ENCODE measurements around the gene GDAP2.

DNA sequence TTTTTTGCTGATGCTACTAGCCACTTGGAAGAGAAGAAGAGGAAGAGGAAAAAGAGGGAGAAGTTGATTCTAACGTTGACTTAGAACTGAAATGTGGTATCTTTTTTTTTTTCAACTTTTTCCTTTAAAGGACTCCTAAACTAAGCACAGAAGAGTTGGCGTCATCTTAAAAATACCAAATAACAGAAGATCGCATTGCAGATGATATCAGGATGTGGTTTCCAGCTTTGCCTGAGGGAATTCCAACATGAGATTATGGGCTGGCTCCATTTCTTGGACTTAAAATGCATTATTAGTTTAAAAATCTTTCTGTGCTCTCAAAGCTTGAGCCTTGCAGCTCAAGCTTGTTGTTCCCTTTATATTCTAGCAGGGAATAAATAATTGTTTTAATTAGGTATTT is 29.9 kb upstream of the GDAP2 start:
- TF ChIP-seq POLR2A (IDR thresholded peaks at IDR 0.05), result no peak
- TF ChIP-seq, protein P1, sequence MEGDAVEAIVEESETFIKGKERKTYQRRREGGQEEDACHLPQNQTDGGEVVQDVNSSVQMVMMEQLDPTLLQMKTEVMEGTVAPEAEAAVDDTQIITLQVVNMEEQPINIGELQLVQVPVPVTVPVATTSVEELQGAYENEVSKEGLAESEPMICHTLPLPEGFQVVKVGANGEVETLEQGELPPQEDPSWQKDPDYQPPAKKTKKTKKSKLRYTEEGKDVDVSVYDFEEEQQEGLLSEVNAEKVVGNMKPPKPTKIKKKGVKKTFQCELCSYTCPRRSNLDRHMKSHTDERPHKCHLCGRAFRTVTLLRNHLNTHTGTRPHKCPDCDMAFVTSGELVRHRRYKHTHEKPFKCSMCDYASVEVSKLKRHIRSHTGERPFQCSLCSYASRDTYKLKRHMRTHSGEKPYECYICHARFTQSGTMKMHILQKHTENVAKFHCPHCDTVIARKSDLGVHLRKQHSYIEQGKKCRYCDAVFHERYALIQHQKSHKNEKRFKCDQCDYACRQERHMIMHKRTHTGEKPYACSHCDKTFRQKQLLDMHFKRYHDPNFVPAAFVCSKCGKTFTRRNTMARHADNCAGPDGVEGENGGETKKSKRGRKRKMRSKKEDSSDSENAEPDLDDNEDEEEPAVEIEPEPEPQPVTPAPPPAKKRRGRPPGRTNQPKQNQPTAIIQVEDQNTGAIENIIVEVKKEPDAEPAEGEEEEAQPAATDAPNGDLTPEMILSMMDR (IDR thresholded peaks at IDR 0.05), result no peak

Measured in thyroid gland (tissue), 4 donors.